HTERT RPE-1 (cell line): ENCODE data around the gene MBP.

ENCODE experiments used
- in situ Hi-C: fragments of 300-500 bp; cut with MboI; formaldehyde crosslinking; loops from 4 replicates; pipeline ENCODE4 v1.14.3; 2020; ENCODE audit warnings: low sequenced_read_pairs

The MBP gene

DNA sequence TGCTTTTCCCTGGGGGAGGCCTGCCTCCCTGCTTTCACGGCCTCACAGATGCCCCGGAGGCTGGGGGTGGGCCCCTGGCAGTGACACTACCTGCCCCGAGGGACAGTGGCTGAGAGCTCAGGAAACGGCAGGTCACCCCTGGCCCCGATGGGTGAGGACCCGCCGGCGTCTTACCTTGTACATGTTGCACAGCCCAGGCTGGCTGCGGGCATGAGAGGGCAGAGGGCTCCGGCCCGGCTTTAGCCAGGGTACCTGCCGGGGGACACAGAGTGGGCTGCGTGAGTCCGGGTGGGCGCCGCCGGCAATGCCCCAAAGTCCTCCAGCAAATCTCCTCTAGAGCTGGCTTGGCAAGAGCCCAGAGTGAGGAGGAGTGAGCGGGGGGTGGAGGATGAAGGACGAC, 122.9 kb downstream of the MBP start:
- in situ Hi-C loops = no loop called here

DNA sequence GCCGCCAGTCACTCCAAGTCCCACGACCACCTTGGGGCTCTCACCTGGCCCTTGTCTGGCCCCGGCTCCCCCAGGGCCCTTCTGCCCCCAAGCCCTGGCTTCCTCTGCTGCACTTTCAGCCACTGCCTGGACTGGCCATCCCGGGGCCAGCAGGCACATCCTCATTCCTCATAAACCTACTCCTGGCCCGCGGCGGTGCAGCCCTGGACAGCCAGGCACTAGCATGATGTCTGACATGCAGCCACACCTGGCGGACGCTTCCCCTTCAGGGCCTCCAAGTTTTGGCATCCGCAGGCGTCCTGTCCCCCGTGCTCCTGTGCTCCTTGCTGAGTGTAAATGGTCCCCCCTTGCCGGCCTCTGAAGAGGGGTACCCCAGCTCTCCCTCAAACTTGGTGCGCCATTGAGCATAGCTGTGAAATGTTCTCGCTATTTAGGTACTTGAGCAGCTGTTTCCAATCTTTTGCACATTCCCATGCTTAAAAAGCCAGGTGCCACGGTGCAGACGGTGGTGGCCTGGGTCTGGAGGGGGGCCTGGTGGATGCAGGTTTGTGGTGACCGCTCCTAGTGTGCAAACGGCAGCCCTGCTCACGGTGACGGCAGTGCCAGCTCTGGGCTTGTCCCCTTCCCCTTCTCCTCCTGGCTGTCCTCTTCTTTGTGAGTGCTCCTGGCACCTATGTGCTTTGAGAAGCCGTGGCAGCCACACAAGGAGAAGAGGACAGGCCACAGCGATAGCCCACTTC, 123.8 kb downstream of the MBP start:
- in situ Hi-C loops = no loop called here

DNA sequence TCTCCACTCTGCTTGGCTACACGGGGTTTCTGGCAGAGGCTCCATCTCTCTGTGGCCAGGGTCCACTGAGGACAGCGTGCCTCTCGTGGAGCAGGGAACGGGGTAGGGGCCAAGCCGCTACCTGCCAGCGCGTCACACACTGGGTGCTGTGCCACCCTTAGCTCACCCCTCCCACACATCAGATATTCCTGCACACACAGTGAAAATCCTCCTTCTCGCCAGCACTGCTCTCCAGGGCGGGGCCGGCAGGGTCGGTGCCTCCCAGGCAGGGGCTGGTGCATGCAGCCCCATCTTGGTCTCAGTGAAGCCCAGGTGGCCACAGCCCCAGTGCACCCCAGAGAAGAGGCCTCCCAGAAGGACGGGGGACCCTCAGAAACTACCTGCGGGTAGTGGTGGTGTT, 124.6 kb downstream of the MBP start:
- in situ Hi-C loops = no loop called here

DNA sequence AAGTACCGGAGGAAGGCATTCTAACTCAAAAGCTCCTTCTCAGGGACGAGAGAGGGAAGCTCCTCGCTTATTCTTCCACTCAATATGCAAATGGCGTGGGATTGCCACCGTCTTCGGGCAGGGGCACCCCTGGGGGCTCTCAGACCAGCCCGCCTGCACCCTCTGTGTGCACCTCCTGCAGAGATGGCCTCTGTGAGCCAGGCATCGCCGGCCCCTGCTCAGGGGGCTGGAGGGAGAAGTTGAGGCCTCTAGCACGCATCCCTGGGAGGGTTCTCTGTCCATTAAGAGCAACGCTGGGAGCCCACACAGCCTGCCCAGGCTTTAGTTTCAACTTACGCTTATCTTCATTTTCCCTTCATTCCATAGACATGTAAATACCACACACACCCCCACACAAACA, 125.3 kb downstream of the MBP start:
- in situ Hi-C loops = no loop called here

DNA sequence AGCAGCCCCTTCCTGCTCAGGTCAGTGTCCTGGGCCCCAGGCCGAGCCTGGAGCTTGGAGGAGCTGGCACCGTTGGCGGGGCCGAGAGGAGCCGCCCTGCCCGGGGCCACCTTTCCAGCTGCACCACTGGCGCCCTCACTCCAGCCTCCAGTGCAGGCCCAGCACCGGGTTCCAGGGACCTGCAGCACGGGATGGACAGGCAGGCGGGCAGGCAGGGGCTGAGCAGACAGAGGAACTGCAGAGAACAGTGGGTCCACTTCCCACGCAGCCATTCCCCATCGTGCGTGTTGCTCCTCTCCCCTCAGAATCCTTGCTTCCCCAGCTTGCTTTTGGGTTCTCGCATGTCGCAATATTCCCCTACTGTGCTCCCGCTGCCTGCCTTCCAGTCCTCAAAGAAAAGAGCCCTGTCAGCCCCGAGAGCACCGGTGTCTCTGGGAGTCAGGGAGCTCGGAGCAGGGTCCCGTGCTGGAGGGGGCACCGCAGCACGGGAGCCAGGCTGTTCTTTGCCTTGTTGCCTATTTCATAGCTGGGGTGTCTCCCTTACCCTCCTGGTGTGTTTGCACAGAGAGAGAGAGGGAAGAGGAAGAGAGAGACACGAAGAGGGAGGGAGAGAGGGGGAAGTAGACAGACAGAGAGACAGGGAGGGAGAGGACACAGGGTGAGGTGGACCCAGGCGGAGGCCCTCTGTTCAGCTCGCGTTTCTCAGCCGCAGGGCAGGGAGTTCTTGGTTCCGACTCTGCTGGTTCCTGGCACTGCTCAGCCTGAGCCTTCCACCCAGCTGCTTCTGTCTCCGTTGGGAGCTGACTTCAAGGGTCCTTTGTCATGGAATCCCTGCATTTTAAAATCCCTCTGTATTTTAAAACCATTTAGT, 126.0 kb downstream of the MBP start:
- in situ Hi-C loops = no loop called here

DNA sequence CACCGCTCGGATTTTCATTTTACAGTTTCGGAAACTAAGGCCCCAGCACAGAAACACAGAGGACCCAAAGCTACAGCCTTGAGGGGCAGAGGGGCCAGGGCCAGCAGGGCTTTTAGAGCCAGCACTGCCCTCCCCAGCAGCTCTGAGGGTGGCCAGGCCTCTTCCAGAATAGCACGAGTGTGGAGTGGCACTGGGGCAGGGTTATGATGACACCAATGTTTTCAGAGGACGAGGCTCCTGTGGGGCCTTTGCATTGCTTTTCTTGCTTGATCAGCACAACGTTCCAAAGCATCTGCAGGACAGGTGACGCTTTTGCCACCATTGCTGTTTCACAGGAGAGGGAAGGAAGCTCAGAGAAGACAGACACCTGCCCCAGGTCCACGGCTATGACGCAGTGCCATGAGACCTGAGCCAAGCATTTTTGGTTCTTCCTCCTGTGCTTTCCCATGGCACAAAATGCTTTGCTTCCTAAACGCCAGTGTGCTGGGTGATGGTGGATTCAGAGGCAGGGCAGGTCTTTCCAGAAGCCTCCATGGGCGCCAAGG, 126.9 kb downstream of the MBP start:
- in situ Hi-C loops = no loop called here

DNA sequence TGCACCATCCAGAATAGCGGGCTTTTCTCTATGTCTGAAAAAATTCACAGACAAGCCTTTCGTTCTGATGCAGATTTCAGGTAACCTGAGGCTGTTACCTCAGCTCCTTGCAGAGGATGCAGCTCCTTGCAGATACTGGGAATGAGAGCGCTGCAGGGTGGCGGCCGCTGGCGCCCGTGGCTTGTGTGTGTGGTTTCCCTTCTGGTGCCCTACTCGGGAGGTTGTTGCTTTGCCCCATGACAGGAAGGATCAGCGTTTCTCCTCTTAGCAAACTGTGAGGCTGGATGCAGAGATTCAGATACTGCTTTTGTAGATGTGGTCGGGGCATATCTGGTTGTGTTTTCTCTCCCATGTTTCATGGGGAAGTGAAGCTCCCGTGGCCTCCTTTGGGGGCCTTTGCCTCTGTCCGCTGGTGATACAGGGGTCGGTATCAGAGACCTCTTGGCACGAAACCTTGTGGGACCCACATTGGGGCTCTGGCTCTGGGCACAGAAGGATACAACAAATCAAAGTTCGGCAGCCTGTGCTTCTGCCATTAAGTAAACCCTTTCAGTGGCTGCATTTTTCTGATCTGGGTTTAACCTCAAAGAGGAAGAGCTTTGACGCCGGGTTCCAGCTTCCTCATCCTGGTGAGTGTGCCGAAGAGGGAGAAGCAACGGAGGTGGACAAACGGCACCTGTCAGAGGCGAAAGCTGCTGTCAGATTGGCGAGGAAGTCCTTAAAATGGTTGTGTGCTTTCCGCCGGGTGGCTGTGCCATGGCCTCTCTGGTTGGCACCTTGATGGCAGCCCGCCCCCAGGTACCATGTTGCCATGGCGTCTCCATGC, 127.8 kb downstream of the MBP start:
- in situ Hi-C loops = no loop called here

DNA sequence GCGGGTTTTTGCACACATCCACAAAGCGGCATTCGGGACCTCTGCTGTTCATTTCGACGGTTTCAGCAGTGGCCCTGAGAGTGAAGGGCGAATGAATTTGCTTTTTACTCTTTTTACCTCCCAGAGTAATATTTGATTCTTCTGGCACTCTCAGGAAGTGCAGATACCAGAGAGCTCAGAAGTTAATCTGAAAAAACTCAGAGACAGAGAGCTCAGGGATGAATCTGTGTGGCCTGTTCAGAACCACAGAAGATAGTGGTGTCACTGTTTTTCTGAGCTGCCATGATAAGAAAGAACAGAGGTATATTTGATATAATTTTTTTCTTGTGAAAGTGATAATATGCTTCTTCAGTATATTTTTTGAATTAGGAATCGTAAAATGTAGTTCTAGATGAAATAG, 129.3 kb downstream of the MBP start:
- in situ Hi-C loops = no loop called here

DNA sequence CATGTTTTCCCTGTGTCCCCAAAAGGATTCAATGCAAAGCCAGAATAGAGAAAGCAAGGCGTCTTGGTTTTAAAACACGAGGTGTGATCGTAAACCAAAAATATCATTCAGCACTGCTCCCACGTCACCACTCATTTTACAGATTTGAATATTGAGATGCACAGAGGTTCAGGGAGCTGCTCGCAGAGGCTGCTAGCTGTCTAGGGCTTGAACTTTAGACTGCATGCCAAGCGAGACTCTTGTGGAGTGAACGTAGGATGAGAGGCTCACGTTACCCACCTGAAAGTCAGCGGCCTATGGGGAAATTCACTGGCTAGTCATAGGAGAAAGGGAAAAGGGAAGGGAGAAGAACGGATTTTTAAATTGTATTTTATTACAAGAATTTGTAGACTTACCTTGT, 130.1 kb downstream of the MBP start:
- in situ Hi-C loops = no loop called here

DNA sequence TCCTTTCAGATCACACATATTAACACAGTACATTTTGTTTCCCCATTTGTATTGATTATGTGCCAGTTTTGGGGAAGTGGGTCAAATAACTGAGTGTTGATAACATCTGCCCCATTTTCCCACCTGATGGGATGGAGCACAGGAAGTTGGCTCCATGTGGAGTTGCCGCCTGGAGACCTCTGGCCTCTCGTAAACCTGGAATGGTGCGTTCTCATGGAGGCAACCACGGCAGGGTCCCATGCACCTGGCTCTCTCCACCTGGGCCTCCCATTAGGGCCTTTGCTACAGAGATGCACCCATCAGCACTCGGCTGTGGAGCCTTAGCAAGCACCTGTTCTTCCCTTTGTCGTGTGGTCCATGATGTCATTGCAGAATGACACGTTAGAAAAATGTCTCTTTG, 130.6 kb downstream of the MBP start:
- in situ Hi-C loops = no loop called here

DNA sequence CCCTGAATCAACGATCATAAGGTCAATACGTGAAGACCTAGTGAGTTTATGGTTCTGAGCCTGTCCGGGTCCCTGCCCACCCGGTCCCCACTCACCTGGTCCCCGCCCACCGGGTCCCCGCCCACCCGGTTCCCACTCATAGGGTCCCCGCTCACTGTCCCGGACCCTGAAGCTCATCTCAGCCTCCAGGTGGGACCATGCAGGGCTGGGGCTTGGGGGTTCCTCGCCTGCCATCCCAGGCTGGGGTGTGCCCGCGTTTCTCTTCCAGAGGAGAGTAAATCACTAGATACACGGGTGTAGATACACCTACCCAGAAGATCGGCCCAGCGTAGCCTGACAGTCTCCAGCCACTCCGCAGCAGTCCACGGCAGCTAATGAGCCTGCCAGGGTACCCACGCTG, 131.5 kb downstream of the MBP start:
- in situ Hi-C loops = no loop called here

DNA sequence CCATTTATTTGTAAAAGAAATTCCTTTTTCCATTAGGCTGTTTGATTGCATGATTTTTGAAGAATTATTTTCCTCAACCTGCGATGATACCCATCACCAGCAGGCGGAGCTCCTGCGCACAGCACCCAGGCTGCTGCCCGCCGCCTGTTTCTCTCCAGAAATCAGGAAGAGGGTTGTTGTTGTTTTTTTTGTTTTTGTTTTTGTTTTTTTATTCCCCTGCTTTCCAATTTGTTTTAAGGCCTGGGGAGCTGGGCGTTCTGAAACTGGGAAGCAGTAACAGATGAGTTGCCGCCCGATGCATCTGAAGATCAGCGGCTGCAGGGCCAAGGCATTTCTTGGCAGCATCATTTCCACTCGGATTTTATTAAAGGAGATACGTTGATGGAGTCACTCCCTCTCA, 132.1 kb downstream of the MBP start:
- in situ Hi-C loops = no loop called here

DNA sequence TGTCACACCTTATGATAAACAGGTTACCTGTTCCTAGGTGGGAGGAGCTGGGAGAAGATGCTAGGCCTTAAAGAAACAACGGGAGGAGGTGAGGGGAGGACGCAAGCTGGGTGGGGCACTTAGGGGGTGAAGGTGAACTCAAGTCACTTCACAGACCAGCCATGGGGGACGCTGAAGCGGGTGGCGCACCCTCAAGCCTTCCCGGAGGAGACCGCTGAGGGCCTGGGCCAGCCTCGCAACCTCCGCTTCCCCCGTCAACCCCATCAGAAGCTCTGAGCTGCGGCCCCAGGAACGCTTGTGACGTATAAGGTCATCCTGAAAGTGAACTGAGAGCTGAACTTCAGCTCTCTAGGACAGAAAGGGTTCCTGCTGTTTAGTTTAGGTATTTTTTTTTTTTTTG, 133.5 kb downstream of the MBP start:
- in situ Hi-C loops = no loop called here

DNA sequence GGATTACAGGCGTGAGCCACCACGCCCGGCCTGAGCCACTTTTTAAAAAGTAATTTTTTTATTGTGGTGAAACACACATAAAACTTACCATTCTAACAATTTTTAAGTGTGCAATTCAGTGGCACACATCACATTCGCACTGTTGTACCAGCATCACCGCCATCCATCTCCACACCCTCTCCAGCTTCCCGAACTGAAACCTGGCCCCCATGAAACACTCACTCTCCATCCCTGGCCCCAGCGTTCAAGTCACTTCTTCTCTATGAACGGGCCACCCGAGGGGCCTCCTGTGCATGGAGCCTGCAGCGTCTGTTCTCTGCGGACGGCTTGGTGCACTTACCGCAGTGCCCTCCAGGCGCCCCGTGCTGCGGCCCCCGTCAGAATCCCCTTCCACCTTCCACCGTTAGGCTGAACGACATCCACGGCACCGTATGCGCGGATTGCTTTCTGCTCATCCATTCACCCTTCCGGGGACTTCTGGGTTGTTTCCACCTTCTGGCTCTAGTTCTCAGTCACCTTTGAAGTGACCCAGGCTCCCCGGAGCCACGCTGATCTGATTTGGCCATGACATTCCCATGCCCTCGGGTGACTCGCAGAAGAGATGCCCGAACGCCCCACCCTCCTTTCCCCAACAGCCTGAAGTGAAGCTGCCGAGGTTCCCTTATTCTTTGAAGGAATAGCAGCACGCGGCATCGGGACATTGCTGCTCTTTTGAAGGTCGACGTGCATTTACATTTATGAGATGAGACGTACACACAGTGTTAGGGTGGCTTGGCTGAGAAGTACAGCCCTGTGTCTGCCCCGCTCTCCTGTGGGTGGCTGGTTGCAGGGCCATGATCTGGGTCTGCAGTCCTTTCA, 134.4 kb downstream of the MBP start:
- in situ Hi-C loops = no loop called here

DNA sequence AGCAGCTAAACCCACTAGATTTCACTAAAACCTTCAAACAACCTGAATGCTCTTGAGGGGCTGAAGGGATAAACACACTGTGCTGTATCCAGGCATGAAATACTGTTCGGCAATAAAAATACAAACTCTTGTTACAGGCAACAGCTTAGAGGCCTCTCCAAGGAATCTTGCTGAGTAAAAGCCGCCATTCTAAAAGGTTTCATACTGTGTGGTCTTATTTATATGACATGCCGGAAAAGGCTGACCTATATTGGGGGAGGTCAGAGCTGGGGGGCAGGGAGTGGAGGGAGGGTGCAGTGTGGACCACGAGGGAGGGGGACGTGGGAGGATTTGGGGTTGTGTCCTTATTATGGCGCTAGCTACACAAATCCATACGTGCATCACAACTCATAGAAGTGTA, 136.2 kb downstream of the MBP start:
- in situ Hi-C loops = no loop called here

DNA sequence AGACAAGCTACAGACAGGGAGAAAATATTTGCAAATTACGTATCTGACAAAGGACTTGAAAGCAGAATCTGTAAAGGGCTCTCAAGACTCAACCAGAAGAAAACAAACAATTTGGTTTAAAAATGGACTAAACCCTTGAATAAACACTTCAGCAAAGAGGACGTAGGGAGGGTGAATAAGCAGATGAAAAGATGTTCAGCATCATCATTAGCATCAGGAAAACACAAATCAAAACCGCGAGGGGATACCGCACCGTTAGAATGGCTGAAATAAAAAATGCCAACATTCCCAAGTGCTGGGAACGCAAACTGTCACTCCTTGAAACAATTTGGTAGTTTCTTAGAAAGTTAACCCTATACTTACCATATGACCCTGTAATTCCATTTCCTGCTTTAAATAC, 136.7 kb downstream of the MBP start:
- in situ Hi-C loops = no loop called here

DNA sequence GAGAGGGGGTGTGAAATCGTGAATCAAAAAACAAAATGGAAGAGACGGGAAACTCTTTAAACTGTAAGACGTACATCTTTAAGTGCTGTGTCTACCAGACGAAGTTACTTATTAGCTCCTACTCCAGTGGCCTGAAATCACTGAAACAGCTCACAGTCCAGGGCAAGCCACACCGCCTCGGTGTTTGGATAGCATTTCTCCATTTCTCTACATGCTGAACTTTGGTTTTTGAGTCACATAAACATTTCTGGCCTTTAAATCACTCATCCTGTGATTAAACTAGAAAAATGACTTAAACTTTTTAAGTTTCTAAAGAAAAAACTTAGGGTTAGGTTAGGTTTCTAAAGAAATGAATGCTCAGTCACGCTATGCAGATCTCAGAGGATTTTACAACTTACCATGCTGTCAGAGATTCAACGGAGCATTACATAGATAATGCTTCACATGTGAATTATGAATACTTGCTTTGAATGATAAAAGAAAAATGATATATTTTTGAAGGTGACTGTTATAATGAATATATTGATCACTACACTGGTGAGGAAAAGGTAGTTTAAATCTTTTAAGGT, 138.4 kb downstream of the MBP start:
- in situ Hi-C loops = no loop called here

DNA sequence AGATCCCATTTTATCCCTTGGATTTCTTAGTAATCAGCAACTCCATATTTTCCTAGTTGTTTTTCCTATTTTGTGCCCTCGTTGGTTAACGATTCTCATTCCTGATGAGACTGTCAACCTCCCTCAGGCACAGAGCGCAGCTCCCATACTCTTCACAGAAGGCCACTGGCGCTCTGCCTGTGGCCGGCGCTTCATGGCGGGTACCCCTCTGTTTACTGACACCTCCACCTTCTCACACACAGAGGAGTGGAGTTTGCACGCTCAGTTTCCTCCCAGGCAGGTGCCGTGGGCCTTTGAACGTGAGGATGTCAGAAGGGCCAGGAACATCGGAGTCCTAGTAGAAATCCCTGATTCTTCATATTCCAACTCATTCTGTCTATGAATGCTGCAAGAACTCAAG, 139.0 kb downstream of the MBP start:
- in situ Hi-C loops = no loop called here

DNA sequence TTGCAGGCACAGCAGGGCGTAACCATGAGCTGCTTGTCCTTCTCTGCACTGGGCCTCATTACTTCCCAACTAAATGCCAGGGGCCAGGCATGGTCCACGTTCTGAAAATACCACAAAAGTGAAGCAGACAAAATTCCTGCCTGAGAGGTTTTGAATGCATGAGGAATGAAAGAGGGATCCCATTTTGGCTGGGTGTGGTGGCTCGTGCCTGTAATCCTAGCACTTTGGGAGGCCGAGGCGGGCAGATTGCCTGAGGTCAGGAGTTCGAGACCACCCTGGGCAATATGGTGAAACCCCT, 139.5 kb downstream of the MBP start:
- in situ Hi-C loops = no loop called here
